OCI-LY7 (cell line): ENCODE results near the gene BAG5. TPM values are rescaled to one million over a fixed set of nuclear protein-coding genes. Genes with fewer than 3 reads are reported as not detected.

ENCODE experiments used
- BruUV-seq: library from RNA; stranded (reverse); fragments of 400-500 nt; replicated peaks from 2 replicates; lab custom pipeline; 2021; lab: Mats Ljungman, UMichigan
- CTCF ChIA-PET: fragments of 300-600 bp; sonication (Branson Sonifier 250); formaldehyde crosslinking; loops from one replicate; lab custom pipeline; 2022; ENCODE audit warnings: antibody characterized with exemption; ENCODE audit not compliant: unreplicated experiment; lab: Charles Lee
- POLR2A ChIA-PET: fragments of 300-600 bp; sonication (Branson Sonifier 250); formaldehyde crosslinking; loops from one replicate; lab custom pipeline; 2022; ENCODE audit warnings: antibody characterized with exemption; lab: Charles Lee
- DNase-seq: peaks from one replicate; pipeline ENCODE4 v3.0.0-alpha.2; 2015; ENCODE audit warnings: low spot score
- H2AFZ ChIP-seq: fragments of 200-600 bp; sonication (generic), shearing (Covaris generic); 2 replicates; pipeline ENCODE4 v1.6.1; 2014; ENCODE audit warnings: mild to moderate bottlenecking, antibody characterized with exemption, low read length, moderate library complexity
- H3K27ac ChIP-seq: fragments of 200-600 bp; sonication (generic); 2 replicates; pipeline ENCODE4 v1.5.1; 2014; ENCODE audit warnings: mixed run types, low read depth, mild to moderate bottlenecking, moderate library complexity, low read length, inconsistent platforms; ENCODE audit not compliant: poor library complexity, severe bottlenecking
- H3K36me3 ChIP-seq: fragments of 200-600 bp; sonication (generic); 2 replicates; pipeline ENCODE4 v1.6.1; 2014; ENCODE audit warnings: mild to moderate bottlenecking, antibody characterized with exemption, low read length, moderate library complexity, mixed read lengths; ENCODE audit not compliant: insufficient read depth
- H3K4me1 ChIP-seq: fragments of 200-600 bp; sonication (generic); 2 replicates; pipeline ENCODE4 v1.5.1; 2014; ENCODE audit warnings: mild to moderate bottlenecking, low read length; ENCODE audit not compliant: insufficient read depth, poor library complexity, severe bottlenecking
- H3K4me2 ChIP-seq: fragments of 200-600 bp; sonication (generic); 2 replicates; pipeline ENCODE4 v1.6.1; 2014; ENCODE audit warnings: mild to moderate bottlenecking, low read length
- H3K4me3 ChIP-seq: fragments of 200-600 bp; sonication (generic); 2 replicates; pipeline ENCODE4 v1.5.1; 2014; ENCODE audit warnings: mild to moderate bottlenecking, low read depth, low read length; ENCODE audit not compliant: poor library complexity, severe bottlenecking
- H3K79me2 ChIP-seq: fragments of 200-600 bp; sonication (generic); 2 replicates; pipeline ENCODE4 v1.6.1; 2016; ENCODE audit warnings: low read depth, mild to moderate bottlenecking, low read length, moderate library complexity, mixed read lengths; ENCODE audit not compliant: insufficient read depth
- H3K9me2 ChIP-seq: fragments of 200-600 bp; sonication (generic); 2 replicates; pipeline ENCODE4 v1.6.1; 2016; ENCODE audit warnings: mild to moderate bottlenecking, low read length, mixed read lengths; ENCODE audit not compliant: insufficient read depth
- H3K9me3 ChIP-seq: fragments of 200-600 bp; sonication (generic); 2 replicates; pipeline ENCODE4 v1.6.1; 2014; ENCODE audit warnings: mild to moderate bottlenecking, mixed run types, low read length, mixed read lengths
- H4K20me1 ChIP-seq: fragments of 200-600 bp; sonication (generic); 2 replicates; pipeline ENCODE4 v1.6.1; 2014; ENCODE audit warnings: mild to moderate bottlenecking, antibody characterized with exemption, low read length, moderate library complexity, mixed read lengths; ENCODE audit not compliant: insufficient read depth
- EZH2phosphoT487 ChIP-seq: fragments of 200-600 bp; sonication (generic); IDR thresholded peaks from 2 replicates; pipeline ENCODE4 v1.6.1; 2018; ENCODE audit warnings: low read depth, borderline replicate concordance, mild to moderate bottlenecking, mixed run types, antibody characterized with exemption, low read length, moderate library complexity, mixed read lengths
- intact Hi-C: fragments of 100-400 bp; cut with micrococcal nuclease; formaldehyde crosslinking; loops from one replicate; pipeline ENCODE4 v1.10.0; 2022; ENCODE audit not compliant: unreplicated experiment
- total RNA-seq, 2 experiments: library from RNA; depleted of rRNA in 1 of 2; stranded (reverse); fragments of >200 nt in 1 of 2; shearing (Covaris generic) in 1 of 2; gene quantifications; 2 replicates each; pipeline ENCODE4 v1.2.3, GENCODE V29; 2014 to 2022
- TF ChIP-seq, protein P1 (sequence below): fragments of 200-600 bp; sonication (generic); conservative IDR thresholded peaks from 2 replicates; pipeline ENCODE4 v1.5.1; 2014; ENCODE audit warnings: mild to moderate bottlenecking, antibody characterized with exemption, low read length, moderate library complexity, mixed read lengths

Gene BAG5
- total RNA-seq, 2 experiments from 2014 or later, result 29.2 to 38.7 TPM

GRCh38 chr14:103521438-103521950 is 41.0 kb downstream of the BAG5 start:
- Histone ChIP-seq H3K9me3 (no peaks in the 10 kb centered on the region), H3K79me2 (no peaks in the 10 kb centered on the region), H3K9me2 (no peaks in the 10 kb centered on the region), H3K36me3 (no peaks in the 10 kb centered on the region), H3K27ac (no peak overlapping the region), H3K4me1 (peaks cover 17% of the 10 kb centered on the region), H2AFZ (no peak overlapping the region), H4K20me1 (no peaks in the 10 kb centered on the region; the same call in 1 of the 2 replicates), H3K4me3 (peak overlapping the region; percentile 52), H3K4me2 (peak overlapping the region; percentile 62)
- intact Hi-C loops, result no loop called here
- no TSS peak for BruUV-seq
- ChIA-PET CTCF (interaction anchor here (0.5 to 0.6 kb wide), 2 partner anchors 29 to 153 kb away, joined by 3 read pairs; no protein-coding TSS in a partner anchor), POLR2A (no interaction called here)
- DNase-seq, result no peak
- no peak for TF ChIP-seq EZH2phosphoT487
- TF ChIP-seq, protein P1, sequence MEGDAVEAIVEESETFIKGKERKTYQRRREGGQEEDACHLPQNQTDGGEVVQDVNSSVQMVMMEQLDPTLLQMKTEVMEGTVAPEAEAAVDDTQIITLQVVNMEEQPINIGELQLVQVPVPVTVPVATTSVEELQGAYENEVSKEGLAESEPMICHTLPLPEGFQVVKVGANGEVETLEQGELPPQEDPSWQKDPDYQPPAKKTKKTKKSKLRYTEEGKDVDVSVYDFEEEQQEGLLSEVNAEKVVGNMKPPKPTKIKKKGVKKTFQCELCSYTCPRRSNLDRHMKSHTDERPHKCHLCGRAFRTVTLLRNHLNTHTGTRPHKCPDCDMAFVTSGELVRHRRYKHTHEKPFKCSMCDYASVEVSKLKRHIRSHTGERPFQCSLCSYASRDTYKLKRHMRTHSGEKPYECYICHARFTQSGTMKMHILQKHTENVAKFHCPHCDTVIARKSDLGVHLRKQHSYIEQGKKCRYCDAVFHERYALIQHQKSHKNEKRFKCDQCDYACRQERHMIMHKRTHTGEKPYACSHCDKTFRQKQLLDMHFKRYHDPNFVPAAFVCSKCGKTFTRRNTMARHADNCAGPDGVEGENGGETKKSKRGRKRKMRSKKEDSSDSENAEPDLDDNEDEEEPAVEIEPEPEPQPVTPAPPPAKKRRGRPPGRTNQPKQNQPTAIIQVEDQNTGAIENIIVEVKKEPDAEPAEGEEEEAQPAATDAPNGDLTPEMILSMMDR, result no peak

GRCh38 chr14:103520657-103521437 is 41.6 kb downstream of the BAG5 start:
- Histone ChIP-seq H3K27ac (no peak overlapping the region), H3K9me2 (no peaks in the 10 kb centered on the region), H3K4me1 (peaks cover 17% of the 10 kb centered on the region), H2AFZ (peak overlapping the region; percentile 6), H3K4me2 (peak overlapping the region; percentile 62), H3K79me2 (no peaks in the 10 kb centered on the region), H3K9me3 (no peaks in the 10 kb centered on the region), H3K4me3 (peak overlapping the region; percentile 52), H4K20me1 (no peaks in the 10 kb centered on the region; the same call in 1 of the 2 replicates), H3K36me3 (no peaks in the 10 kb centered on the region)
- DNase-seq, result peak; percentile 48
- intact Hi-C loops, result no loop called here
- POLR2A ChIA-PET, result no interaction called here
- no TSS peak for BruUV-seq
- TF ChIP-seq EZH2phosphoT487, result no peak
- TF ChIP-seq, protein P1, result peak; percentile 57
- CTCF ChIA-PET, result interaction anchor here (0.5 to 0.6 kb wide), 2 partner anchors 30 to 153 kb away, joined by 3 read pairs; no protein-coding TSS in a partner anchor

GRCh38 chr14:103520269-103520656 is 42.2 kb downstream of the BAG5 start:
- BruUV-seq, result no TSS peak
- TF ChIP-seq EZH2phosphoT487, result no peak
- TF ChIP-seq, protein P1, result no peak
- Histone ChIP-seq H3K27ac (no peak overlapping the region), H3K79me2 (no peaks in the 10 kb centered on the region), H2AFZ (0 out of 2 replicates have a peak overlapping the region, but pooled peaks have one; percentile 6), H3K4me1 (peaks cover 17% of the 10 kb centered on the region), H3K9me2 (no peaks in the 10 kb centered on the region), H3K4me3 (peak overlapping the region; percentile 52), H3K9me3 (no peaks in the 10 kb centered on the region), H3K4me2 (peak overlapping the region; percentile 62), H4K20me1 (no peaks in the 10 kb centered on the region; the same call in 1 of the 2 replicates), H3K36me3 (no peaks in the 10 kb centered on the region)
- DNase-seq, result no peak
- ChIA-PET POLR2A (no interaction called here), CTCF (no interaction called here)
- intact Hi-C loops, result no loop called here
